GM12875 (cell line): ENCODE data around the gene PLXNA2.

ENCODE experiments used
- H3K4me3 ChIP-seq: one replicate; pipeline ENCODE4 v1.5.1; 2011; ENCODE audit warnings: low read depth, low read length, control low read depth
- TF ChIP-seq, protein P1 (sequence below): IDR thresholded peaks from 2 replicates; pipeline ENCODE4 v1.5.1; 2011; ENCODE audit warnings: low read depth, mild to moderate bottlenecking, control low read depth, inconsistent platforms, low read length, moderate library complexity, borderline replicate concordance; ENCODE audit not compliant: insufficient read depth

PLXNA2 gene

DNA sequence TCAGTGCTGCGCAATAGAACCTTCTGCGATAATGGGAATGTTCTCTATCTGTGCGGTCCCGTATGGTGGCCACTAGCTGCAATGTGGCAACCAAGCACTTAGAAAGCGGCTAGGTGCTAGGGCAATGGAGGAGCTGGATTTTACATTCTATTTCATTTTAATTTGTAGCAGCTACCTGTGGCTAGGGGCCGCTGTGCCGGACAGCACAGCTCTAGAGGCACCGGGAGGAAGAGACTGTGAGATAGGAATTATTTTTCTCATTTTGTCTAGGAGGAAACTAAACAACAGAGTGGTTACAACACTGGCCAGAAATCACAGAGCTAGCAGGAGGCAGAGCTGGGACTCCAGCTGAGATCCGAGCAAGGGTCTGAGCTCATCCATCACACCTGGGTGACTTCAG lies 202.7 kb downstream of the PLXNA2 start:
- no peak overlapping the region for H3K4me3 ChIP-seq
- TF ChIP-seq, protein P1, sequence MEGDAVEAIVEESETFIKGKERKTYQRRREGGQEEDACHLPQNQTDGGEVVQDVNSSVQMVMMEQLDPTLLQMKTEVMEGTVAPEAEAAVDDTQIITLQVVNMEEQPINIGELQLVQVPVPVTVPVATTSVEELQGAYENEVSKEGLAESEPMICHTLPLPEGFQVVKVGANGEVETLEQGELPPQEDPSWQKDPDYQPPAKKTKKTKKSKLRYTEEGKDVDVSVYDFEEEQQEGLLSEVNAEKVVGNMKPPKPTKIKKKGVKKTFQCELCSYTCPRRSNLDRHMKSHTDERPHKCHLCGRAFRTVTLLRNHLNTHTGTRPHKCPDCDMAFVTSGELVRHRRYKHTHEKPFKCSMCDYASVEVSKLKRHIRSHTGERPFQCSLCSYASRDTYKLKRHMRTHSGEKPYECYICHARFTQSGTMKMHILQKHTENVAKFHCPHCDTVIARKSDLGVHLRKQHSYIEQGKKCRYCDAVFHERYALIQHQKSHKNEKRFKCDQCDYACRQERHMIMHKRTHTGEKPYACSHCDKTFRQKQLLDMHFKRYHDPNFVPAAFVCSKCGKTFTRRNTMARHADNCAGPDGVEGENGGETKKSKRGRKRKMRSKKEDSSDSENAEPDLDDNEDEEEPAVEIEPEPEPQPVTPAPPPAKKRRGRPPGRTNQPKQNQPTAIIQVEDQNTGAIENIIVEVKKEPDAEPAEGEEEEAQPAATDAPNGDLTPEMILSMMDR = no peak

DNA sequence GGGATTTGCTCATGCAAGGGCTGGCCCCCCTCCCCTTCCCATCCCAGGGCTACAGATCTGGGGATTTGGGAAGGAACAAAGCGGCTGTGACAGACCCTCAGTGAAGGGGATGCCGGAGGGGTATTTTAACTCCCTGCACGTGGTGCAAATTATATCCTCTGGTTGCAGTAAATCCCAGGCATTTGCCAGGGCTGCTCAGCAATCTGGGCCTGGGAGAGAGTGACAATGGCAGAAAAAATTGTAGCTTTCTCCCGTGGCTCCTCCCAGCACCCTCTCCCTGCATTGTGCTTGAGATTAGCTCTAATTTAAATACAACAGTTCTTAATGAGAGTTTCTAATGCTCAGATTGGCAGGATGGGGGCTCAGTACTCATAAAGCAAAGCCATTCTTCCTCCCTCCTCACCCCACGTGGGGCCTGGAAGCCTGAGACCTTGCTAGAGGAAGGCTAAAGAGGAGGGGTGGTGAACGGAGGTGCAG lies 203.3 kb downstream of the PLXNA2 start:
- TF ChIP-seq, protein P1 = no peak
- no peak overlapping the region for H3K4me3 ChIP-seq

DNA sequence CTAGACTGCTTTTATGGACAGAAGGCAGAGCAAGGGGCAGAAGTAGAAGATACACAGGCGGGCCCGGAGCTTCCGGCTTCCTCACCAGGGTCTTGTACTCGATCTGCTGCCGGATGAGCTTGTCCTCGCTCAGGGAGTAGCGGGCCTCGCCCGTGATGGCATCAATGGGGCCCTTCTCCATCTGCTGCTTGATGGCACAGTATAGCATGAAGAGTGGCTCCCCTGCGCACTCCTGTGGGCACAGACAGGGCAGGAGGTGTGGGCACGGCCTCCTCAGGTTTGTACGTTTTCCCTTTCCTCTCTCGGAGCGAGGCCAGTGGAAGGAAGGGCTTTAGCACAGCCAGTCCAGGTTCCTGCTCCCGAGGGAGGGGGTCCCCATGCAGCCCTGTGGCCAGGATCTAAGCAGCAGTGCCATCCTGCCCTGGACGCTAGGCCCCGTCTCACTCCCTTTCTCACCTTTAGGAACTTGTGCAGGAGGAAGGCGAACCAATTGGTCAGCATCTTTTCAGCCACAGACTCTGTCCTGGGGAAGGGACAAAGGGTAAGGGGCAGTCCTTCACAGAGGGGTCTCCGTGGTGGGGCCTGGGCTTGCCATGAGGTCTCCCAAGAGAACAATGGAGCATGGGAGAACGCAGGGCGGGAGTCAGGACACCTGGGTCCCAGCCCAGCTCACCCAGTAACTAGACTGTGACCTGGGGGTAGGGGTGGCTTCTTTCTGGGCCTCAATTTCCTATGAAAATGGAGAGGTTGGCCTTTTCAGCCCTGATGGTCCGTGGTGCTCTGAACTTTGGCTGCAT lies 204.4 kb downstream of the PLXNA2 start:
- no peak overlapping the region for H3K4me3 ChIP-seq
- TF ChIP-seq, protein P1 = no peak

DNA sequence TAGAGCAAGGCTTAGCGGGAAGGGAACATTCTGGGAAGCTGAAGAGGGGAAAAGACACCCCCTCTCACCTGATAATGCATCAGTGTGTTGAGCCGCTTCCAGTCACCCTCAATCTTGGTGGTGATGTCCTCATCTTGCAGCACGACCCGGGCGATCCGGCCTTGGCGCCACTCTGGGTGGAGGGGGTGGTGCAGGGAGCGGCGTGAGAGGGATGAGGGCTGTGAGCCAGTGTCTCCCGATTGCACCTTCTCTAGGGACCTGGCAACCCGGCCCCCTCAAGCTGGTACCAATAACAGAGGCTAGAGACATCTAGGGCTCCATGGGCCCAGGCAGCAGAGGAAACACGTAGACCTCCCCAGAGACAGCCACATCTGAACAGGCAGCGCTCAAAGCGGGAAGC lies 205.9 kb downstream of the PLXNA2 start:
- H3K4me3 ChIP-seq = no peak overlapping the region
- TF ChIP-seq, protein P1 = no peak

DNA sequence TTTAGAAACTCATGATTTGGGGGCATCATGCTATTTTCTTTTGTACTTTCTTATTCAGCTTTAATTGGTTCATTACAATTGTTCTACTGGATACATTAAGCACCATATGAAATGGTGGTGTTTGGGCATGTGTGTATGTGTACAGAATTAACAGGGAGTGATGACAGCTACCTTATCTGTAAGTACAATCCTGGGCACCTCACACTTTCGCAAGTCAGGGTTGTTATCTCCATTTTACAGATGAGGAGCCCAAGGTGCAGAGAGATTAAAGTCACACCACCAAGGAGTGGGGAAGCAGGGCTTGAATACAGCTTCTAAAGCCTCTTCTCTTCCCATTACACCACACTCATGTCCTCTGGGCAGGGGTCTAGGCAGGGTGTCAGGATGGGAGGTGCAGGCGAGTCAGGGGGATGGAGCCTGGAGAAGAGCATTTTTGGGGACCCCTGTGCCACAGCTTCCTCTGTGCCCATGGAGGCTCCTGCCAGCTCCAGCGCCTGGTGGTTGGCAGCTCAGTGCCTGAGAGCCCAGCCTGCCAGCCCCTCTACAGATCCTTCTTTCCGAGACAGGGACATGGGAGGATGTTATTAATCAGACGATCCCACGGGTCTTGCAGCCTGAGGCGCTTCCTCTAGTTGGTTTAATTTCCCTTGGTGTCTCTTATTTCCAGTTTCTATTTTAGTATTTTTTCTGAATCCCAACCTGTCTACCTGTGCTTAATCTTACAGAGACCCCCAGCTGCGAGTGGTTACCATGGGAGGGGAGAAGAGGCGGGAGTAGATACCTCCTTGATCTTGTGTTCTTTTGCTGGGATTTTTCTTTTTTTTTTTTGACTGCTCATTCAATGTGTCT lies 207.0 kb downstream of the PLXNA2 start:
- TF ChIP-seq, protein P1 = no peak
- H3K4me3 ChIP-seq = no peak overlapping the region

DNA sequence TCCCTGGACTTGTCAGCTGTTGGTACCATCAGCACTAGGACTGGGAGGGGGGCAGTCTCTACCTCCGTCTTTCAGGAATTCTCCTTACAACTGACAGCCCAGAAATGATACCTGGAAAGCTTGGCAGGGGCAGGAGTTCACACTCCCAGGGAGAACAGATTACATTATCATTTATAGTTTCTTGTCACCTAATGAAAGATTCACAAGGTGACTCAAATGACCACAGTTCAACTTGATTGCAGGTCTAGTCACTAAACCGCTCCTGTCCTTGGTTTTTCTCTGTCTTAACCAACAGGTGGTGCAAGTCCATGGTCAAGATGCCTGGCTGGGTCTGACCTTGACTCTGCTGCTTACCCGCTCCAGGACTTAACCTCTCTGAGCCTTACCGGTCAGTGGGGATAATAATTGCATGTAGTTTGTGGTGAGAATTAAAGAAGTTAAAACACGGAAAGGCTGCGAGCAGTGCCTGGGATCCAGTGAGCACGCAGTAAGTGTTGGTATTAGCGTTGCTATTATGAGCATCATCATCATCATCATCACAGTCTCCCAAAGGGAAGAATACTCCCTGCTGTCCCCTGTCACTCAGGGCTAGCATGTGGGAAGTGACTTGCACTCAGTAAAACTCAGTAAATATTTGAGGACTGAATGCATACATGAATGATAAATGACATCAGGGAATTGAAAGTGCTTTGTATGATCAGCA lies 207.9 kb downstream of the PLXNA2 start:
- TF ChIP-seq, protein P1 = peak; percentile 34; the same call in 1 of the 2 replicates

More for the DNA sequence above, 207.9 kb downstream of the PLXNA2 start:
- H3K4me3 ChIP-seq = no peak overlapping the region
